Measurements from ENCODE around the gene KLHL29.

- TF ChIP-seq CTCF (conservative IDR thresholded peaks at IDR 0.05; ENCODE audit: low read length) (no peak), EZH2phosphoT487 (IDR thresholded peaks at IDR 0.05; ENCODE audit: borderline replicate concordance) (no peak)
Measured at GRCh38 chr2:23711979-23712755, 327.2 kb downstream of the KLHL29 start.

Measured in Loucy (cell line).